Erythroblast (primary cell): Measurements from ENCODE around the gene NIPAL4.

ENCODE experiments used
- GATA1 ChIP-seq: IDR thresholded peaks from 2 replicates; pipeline ENCODE4 v1.6.1; 2011; ENCODE audit warnings: low read depth, mild to moderate bottlenecking, control low read depth, low read length, moderate library complexity
- POLR2A ChIP-seq: IDR thresholded peaks from 2 replicates; pipeline ENCODE4 v1.6.1; 2011; ENCODE audit warnings: mild to moderate bottlenecking, low read length

DNA sequence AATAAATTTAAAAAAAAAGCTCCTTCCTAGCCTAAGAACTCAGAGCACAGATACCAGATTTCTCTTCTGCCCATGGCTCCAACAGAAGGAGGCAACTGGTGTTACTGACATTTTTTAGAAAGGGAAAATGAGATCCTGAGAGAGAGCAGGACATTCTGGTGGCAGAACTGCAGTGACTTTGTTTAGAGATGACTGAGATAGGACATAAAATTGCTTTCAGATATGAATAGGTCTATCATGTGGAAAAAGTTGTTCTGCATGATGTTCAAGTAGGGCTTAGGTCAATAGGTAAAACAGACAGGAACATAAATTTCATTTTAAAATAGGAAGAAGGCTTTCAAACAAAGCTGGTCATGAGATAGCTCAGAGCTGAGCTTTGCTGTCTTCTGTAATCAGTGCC lies 49.6 kb downstream of the NIPAL4 start:
- no peak for TF ChIP-seq POLR2A
- TF ChIP-seq GATA1, result no peak
